ENCODE data around the gene TPRG1.
A peak's percentile ranks its signal among the peaks of the same experiment; 100 is the strongest.

TPRG1 gene

GRCh38 chr3:189276444-189277219, 104.9 kb downstream of the TPRG1 start:
- TF ChIP-seq CTCF (IDR thresholded peaks at IDR 0.05) = no peak
- Mint-ChIP-seq H3K27me3 (ENCODE audit: low read depth, poor library complexity) (peaks cover 9% of the 10 kb centered on the region), H3K4me1 (peaks cover 11% of the 10 kb centered on the region), H3K4me3 (no peak overlapping the region), H3K36me3 (ENCODE audit: low read depth) (no peaks in the 10 kb centered on the region), H3K27ac (no peak overlapping the region), H3K9me3 (no peaks in the 10 kb centered on the region)
- no peak for DNase-seq

- H3K27me3 Mint-ChIP-seq (ENCODE audit: low read depth, poor library complexity) = peaks cover 6% of the 10 kb centered on the region
- no peak for TF ChIP-seq CTCF (IDR thresholded peaks at IDR 0.05)
- peaks cover 11% of the 10 kb centered on the region for H3K4me1 Mint-ChIP-seq
- no peaks in the 10 kb centered on the region for H3K9me3 Mint-ChIP-seq
- no peak overlapping the region for H3K27ac Mint-ChIP-seq
- no peak overlapping the region for H3K4me3 Mint-ChIP-seq
- H3K36me3 Mint-ChIP-seq (ENCODE audit: low read depth) = no peaks in the 10 kb centered on the region
- DNase-seq = no peak
Observed at GRCh38 chr3:189277711-189278110, 105.9 kb downstream of the TPRG1 start.

GRCh38 chr3:189278221-189278620, 106.5 kb downstream of the TPRG1 start:
- no peaks in the 10 kb centered on the region for H3K9me3 Mint-ChIP-seq

GRCh38 chr3:189282189-189282588, 110.4 kb downstream of the TPRG1 start:
- no peak overlapping the region for H3K27ac Mint-ChIP-seq

More at GRCh38 chr3:189278221-189278620, 106.5 kb downstream of the TPRG1 start:
- H3K27ac Mint-ChIP-seq = no peak overlapping the region
- no peak for DNase-seq
- peaks cover 5% of the 10 kb centered on the region for H3K27me3 Mint-ChIP-seq (ENCODE audit: low read depth, poor library complexity)
- no peaks in the 10 kb centered on the region for H3K36me3 Mint-ChIP-seq (ENCODE audit: low read depth)
- H3K4me3 Mint-ChIP-seq = no peak overlapping the region
- no peak for TF ChIP-seq CTCF (IDR thresholded peaks at IDR 0.05)
- H3K4me1 Mint-ChIP-seq = peaks cover 11% of the 10 kb centered on the region

GRCh38 chr3:189282741-189283140, 111.0 kb downstream of the TPRG1 start:
- H3K9me3 Mint-ChIP-seq = no peaks in the 10 kb centered on the region
- peaks cover 15% of the 10 kb centered on the region for H3K4me1 Mint-ChIP-seq
- no peak overlapping the region for H3K4me3 Mint-ChIP-seq
- TF ChIP-seq CTCF (IDR thresholded peaks at IDR 0.05) = no peak
- DNase-seq = no peak
- H3K27me3 Mint-ChIP-seq (ENCODE audit: low read depth, poor library complexity) = peaks cover 3% of the 10 kb centered on the region
- no peak overlapping the region for H3K27ac Mint-ChIP-seq
- H3K36me3 Mint-ChIP-seq (ENCODE audit: low read depth) = no peaks in the 10 kb centered on the region

More at GRCh38 chr3:189282189-189282588, 110.4 kb downstream of the TPRG1 start:
- H3K4me1 Mint-ChIP-seq = peaks cover 15% of the 10 kb centered on the region
- no peak overlapping the region for H3K4me3 Mint-ChIP-seq
- no peaks in the 10 kb centered on the region for H3K36me3 Mint-ChIP-seq (ENCODE audit: low read depth)
- H3K9me3 Mint-ChIP-seq = no peaks in the 10 kb centered on the region
- no peak for TF ChIP-seq CTCF (IDR thresholded peaks at IDR 0.05)
- peaks cover 3% of the 10 kb centered on the region for H3K27me3 Mint-ChIP-seq (ENCODE audit: low read depth, poor library complexity)
- no peak for DNase-seq

GRCh38 chr3:189286188-189286587, 114.4 kb downstream of the TPRG1 start:
- Mint-ChIP-seq H3K27me3 (ENCODE audit: low read depth, poor library complexity) (no peaks in the 10 kb centered on the region), H3K4me1 (peaks cover 20% of the 10 kb centered on the region), H3K36me3 (ENCODE audit: low read depth) (no peaks in the 10 kb centered on the region)

More at GRCh38 chr3:189286188-189286587, 114.4 kb downstream of the TPRG1 start:
- TF ChIP-seq CTCF (IDR thresholded peaks at IDR 0.05) = no peak
- Mint-ChIP-seq H3K27ac (peak overlapping the region; percentile 65), H3K9me3 (no peaks in the 10 kb centered on the region), H3K4me3 (no peak overlapping the region)
- DNase-seq = no peak
